RWPE1 (cell line): Measurements from ENCODE around the gene GAS2.

ENCODE experiments used
- CTCF ChIA-PET: fragments of 350-600 bp; sonication (Branson Sonifier 250); formaldehyde crosslinking; extraction: SDS; loops from one replicate; lab custom pipeline; 2021; lab: Yijun Ruan, JAX
- POLR2A ChIA-PET: fragments of 400-600 bp; formaldehyde crosslinking; extraction: SDS; loops from one replicate; lab custom pipeline; 2020; ENCODE audit warnings: antibody characterized with exemption; ENCODE audit not compliant: low non-redundant PET; lab: Yijun Ruan, JAX
- DNase-seq: peaks from one replicate; pipeline ENCODE4 v3.0.0; 2012; ENCODE audit warnings: low spot score
- H3K27ac ChIP-seq: fragments of 450-650 bp; 2 replicates; pipeline ENCODE4 v1.5.1; 2017
- TF ChIP-seq, protein P1 (sequence below): fragments of 450-650 bp; conservative IDR thresholded peaks from 2 replicates; pipeline ENCODE4 v1.5.1; 2017; ENCODE audit warnings: low read depth, mild to moderate bottlenecking

The GAS2 gene

DNA sequence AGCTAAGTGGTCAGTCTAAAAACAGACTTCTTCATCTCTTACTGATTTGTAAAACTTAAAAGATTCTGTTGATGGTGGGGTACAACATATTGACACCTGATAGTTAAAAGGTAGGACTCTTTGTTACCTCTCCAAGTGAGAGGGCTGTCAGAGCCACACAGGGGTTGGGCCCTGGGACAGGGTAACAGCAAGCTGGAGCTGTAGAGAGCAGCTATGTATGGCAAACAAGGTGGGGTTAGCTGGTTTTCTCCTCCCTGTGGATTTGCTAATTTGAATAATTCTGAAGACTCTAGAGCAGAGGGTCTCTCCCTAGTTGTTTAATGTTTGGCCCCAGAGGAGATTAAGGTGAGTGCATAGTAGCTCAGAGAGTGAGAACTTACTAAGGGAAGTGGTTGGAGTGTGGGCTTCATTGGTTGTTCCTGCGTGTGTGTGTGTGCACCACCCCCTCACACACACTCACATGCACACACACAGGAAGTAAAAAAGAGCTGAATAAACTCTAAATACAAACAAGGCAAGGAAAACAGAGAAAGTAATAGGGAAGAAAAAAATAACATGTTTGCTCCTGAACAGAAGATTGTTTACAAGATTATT lies 9.2 kb upstream of the GAS2 start:
- TF ChIP-seq, protein P1, sequence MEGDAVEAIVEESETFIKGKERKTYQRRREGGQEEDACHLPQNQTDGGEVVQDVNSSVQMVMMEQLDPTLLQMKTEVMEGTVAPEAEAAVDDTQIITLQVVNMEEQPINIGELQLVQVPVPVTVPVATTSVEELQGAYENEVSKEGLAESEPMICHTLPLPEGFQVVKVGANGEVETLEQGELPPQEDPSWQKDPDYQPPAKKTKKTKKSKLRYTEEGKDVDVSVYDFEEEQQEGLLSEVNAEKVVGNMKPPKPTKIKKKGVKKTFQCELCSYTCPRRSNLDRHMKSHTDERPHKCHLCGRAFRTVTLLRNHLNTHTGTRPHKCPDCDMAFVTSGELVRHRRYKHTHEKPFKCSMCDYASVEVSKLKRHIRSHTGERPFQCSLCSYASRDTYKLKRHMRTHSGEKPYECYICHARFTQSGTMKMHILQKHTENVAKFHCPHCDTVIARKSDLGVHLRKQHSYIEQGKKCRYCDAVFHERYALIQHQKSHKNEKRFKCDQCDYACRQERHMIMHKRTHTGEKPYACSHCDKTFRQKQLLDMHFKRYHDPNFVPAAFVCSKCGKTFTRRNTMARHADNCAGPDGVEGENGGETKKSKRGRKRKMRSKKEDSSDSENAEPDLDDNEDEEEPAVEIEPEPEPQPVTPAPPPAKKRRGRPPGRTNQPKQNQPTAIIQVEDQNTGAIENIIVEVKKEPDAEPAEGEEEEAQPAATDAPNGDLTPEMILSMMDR = no peak
- DNase-seq = no peak
- CTCF ChIA-PET = interaction anchor here (1.2 to 1.3 kb wide), 2 partner anchors 13 to 130 kb away, joined by 3 to 6 read pairs; no protein-coding TSS in a partner anchor
- POLR2A ChIA-PET = no interaction called here
- H3K27ac ChIP-seq = no peak overlapping the region

DNA sequence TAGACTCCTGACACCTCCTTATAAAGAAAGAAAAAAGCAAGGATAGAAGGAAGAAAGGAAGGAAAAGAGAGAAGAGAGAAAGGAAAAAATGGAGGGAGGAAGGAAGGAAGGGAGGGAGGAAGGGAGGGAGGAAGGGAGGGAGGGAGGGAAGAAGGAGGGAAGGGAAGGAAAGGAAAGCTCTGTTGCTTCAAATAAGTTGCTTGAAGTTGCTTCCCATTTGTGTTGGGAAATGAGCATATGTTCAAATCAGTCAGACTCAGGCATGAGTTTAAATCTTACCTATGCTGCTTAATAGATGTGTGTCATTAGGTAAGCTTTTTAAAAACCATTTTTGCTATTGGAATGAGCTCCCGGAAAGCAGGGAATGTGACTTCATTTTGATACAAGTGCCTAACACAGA lies 6.6 kb upstream of the GAS2 start:
- no peak for DNase-seq
- ChIA-PET CTCF (no interaction called here), POLR2A (no interaction called here)
- TF ChIP-seq, protein P1 = no peak
- no peak overlapping the region for H3K27ac ChIP-seq

DNA sequence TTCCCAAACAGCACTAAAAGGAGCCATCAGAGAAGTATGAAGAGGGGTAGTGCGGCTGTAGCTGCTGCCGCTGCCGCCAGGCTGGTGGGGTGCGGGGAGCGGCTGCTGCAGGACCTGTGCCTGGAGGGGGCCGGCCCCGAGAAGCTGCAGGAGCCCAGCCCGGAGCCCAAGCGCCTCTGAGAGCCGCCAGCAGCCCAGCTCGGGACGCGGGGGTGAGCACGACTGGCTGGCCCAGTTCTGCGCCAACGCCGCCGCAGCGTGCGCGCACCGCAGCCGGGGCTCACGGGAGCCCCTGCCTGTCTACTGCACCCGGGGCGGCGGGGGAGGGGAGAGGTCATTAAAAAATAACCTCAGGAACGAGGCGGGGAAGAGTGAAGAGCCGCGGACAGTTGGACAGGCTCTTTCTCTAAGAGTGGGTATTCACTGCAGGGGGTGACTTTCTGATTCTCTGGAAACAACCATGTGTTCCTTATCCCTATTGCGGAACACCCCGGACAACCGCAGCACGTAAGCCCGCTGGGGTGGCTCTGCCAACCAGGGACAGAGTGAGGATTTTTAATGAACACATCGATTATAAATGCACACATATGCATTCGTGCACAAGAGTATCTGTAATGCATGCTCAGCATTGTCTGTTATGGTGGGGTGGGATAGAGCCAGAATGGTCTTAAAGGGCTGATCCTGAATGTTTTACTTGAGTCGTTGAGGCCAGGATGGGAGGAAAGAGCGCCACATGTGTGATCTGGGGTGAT lies 453 bp downstream of the GAS2 start:
- POLR2A ChIA-PET = no interaction called here
- no peak for DNase-seq
- TF ChIP-seq, protein P1 = no peak
- CTCF ChIA-PET = no interaction called here
- no peak overlapping the region for H3K27ac ChIP-seq

DNA sequence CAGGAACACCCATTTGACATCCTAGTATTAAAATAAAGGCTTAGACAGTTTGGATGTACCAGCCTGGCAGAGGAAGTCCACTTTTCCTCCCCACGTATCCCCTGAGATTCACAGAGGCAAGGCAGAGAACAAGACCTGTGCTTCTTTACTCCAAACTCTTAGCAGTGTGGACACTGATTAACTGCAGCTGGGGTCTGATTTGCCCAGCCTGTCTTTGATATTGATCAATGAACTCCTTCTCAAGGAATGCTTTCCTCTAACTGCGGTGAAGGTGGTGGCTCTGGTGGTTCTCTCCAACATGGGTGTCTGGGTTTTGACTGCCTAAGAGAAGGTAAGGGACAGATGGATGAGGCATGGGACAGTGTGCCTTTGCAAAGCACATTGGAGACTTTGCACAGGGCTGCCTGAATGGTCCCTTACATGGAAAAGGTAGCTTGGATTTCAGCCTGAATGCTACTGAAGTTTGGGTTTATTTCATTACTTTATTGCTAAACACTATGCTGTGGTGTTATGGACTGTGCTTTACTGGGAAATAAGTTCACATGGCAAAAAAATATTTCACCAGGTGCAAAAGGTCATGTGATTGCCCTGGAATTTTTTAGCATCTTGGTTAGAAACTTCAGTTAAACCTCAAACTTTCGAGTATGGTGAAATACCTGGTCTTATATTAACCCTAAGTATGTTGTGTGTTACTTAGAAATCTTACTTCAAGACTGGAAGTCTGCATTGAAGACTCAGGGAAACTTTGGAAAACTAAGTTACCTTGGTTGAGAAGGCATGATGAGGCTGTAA lies 1.8 kb downstream of the GAS2 start:
- POLR2A ChIA-PET = no interaction called here
- CTCF ChIA-PET = no interaction called here
- TF ChIP-seq, protein P1 = no peak
- H3K27ac ChIP-seq = no peak overlapping the region
- DNase-seq = no peak

DNA sequence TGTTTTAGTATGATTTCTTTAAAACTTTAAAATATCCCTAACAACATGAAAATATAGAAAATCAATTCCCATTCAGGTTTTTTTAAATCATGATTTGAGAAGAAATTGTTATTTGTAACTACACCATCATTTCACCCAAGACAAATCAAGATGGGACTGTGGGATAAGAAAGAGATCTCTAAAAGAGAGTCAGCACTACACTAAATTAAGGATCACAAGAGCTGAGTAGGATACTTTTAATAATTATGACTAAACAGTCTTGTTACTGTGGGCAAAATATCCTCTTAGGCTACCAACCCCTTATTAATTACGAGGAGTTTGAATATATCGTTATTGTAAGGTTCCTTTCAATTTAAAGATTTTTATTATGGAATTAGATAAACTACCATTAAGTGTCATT lies 3.0 kb downstream of the GAS2 start:
- ChIA-PET POLR2A (no interaction called here), CTCF (no interaction called here)
- TF ChIP-seq, protein P1 = no peak
- H3K27ac ChIP-seq = no peak overlapping the region
- no peak for DNase-seq

DNA sequence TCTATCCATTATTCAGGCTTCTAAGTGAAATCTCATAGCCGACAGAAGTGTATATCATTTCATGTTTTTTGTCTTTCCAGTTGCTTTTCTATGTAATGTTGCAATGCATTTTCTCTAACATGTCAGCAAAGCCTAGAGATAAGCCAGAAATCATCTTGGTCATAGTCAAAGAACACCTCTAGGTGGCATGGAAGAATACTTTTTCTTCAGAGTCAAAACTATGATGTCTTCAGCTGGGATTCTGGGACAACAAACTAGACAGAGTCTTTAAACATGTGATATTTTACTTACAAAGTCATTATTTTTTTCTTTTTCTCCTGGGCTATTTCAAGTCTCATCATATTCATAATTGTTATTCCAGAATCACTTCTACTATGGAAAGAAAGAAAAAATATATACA lies 4.4 kb downstream of the GAS2 start:
- ChIA-PET POLR2A (no interaction called here), CTCF (interaction anchor here (0.6 to 1.7 kb wide), 10 partner anchors 13 to 1813 kb away, joined by 3 to 6 read pairs (median 3); no protein-coding TSS in a partner anchor)
- no peak overlapping the region for H3K27ac ChIP-seq
- DNase-seq = no peak
- TF ChIP-seq, protein P1 = no peak
